ENCODE data around the gene SH3PXD2A.

Gene SH3PXD2A

DNA sequence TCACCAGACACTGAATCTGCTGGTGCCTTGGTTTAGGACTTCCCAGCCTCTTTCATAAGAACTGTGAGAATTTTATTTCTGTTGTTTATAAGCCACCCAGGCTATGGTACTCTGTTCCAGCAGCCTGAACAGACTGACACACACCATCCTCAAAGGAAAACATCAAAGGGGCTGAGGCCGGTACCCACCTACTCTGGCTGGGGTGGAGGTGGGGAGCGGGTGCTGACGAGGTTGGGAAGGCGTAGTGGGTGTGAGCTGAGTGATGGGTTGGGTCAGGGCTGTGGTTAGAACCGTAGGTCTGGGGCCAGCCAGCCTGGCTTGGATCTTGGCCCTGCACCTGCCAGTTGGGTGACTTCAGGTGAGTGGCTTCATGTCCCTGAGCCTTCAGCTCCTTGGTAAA, 136.3 kb downstream of the SH3PXD2A start:
- DNase-seq, result no peak

DNA sequence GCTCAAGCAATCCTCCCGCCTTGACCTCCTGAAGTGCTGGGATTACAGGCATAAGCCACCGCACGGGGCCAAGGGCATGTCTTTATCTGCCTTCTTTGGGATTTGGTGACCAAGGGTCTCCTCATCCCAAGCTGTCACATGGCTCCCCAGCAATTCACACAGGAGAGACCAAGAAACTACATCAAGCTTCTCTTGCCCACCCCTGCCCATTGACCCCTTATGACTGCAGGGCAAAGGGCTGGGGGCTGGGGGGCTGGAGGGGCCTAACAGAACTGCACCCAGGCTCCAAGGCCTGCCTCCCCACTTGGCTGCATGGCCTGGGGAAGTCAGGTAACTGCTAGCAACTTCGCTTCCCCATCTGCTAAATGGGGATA, 137.1 kb downstream of the SH3PXD2A start:
- DNase-seq, result no peak

DNA sequence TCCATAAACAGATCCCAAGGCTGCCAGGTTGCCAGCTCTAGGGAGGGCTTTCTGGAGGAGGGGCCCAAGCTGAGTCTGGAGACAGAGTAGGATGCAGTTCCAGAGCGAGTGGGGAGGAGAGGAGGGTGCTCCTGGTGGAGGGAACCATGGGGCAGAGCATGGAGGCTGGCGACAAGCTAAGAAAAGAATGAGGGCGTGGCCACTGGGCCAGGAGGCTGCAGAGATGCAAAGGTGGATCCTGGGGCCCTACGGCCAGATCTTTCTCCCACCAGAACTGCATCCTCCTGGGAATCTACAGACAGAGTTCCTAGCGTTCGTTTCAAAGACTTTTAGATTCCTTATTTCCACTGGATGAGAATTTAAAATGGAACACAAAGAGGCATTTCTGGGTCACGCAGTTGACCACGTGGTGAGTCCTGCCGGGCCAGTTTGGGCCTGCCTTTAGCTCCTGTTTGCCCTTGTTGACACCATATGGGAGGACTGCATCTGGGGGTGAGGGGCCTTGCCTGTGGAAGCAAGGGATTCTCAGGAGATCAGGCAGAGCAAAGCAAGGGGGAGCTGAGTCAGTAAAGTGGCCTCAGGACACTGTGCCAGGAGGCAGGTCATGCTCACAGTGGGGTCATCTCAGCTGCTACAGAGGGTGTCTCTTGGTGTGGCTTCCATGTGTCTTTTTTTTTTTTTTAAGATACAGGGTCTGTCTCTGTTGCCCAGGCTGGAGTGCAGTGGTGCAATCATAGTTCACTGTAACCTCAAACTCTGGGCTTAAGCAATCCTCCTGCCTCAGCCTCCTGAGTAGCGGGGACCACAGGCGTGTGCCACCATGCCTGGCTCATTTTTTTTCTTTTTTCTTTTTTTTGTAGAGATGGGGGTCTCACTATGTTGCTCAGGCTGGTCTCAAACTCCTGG, 137.8 kb downstream of the SH3PXD2A start:
- no peak for DNase-seq

DNA sequence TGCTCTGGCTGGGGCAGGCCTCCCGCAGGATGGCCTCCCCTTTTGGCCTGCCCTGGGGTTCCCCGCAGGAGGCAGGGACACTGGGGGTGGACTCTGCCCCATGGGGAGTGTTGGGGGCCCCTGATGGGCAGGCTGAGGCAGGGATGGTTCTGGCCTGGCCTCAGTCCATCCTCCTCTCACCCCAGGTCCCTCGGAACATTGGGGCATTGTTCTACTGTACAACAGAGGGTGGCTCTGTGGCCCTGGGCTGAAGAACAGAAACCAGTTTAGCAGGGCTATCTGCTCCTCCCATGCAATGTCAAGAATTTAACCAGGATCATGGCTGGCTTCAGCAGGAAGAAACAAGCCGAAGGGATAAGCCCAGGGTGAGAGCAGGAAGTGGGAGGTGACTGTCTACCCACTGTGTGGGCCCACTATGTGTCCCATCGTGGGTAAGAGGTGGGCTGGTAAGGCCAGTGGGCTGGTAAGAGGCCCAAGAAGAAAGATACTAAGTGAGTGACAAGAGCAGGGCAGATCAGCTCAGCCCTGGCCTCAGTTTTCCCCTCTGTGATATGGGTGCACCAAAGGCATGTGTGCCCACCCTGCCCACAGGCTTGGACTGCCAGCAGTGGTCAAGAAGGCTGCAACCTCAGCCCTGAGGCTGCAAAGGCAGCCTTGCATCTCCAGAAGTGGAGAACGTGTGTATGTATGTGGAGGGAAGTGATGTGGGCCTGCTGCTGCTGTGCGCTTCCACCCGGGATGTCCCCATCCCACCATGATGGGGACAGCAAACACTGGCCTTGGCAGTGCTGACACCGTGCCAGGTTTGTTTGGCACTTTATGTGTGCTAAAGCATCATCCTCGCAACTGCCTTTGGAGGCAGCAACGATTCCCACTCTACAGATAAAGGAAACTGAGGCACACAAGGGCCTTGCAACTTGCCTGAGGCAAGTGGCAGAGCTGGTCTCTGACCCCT, 138.9 kb downstream of the SH3PXD2A start:
- DNase-seq, result no peak

DNA sequence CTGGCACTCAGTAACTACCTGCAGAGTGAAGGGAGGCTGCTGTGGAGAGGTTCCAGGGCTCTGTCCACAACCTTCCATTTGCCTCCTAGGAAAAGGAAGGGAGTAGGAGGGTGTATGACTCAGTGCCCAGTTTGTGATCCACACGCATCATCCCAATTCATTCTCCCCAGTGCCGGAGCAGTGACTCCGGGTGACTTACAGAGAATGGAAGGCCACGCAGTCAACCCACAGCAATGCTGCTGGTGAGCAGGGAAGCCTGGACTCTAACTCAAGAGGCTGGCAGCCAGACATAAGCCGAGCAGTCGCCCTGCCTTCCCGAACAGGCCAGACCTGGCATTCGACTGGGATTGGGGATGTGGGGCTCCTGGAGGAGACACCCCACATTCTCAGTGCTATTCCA, 139.9 kb downstream of the SH3PXD2A start:
- DNase-seq, result no peak

DNA sequence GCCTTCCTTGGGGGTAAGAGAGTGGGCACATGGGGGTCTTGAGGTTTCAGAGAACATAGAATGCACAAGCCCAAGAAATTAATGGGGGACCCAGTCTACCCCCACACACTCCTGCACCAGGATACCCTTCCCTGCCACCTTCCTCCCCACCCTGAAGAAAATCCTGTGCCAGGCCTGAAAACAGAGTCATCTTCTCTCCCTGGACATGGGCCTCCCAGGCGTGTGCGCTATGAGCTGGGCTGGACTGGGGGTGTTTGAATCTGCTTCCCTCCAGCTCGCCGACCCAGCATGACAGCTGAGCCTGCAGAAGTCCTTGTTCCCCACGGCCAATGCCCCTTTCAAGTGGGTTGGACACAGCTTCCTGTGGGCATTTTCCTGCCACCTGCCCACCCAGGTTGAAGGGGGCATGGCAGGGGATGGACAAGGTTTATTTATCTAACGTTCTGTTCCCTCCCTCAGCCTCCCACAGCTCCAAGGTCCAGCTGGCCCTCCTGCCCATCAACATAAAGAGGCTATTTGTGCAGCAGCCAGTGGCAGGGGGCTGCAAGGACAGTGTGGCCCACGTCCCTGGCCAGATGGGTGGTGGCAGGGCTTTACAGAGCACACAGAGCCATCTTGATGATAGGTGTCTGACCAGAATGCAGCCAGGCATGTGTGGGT, 141.0 kb downstream of the SH3PXD2A start:
- DNase-seq, result no peak

- no peak for DNase-seq
Measured at GRCh38 chr10:103713676-103714075, 141.7 kb downstream of the SH3PXD2A start.

DNA sequence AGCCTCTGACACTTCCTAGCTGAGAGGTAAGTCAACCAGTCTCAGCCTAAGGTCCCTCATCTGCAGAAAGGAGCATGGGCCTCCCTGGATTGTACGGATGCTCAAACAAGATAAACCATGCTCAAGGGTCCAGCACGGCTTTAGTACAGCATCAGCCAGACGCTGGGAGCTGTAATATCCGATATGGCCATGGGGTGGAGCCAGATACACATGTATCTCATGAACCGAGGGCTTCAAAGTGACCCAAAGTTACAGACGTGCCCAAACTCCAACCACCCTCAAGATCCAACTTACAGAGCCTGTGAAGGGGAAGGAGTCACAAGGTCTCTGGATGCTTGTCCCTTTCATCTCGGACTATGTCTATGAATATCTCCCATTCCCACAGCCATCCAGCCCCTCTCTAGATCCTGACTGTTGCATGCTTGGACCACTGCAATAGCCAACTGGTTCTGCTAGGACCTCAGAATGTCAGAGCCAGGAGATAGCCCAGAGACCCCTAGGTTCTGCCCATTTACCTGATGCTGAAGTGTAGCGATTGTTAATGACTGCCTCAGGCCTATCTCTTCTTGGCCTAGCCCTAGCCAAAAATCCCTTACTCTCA, 142.4 kb downstream of the SH3PXD2A start:
- DNase-seq, result peak; percentile 81

- no peak for DNase-seq
Measured at GRCh38 chr10:103712146-103712545, 143.2 kb downstream of the SH3PXD2A start.

DNA sequence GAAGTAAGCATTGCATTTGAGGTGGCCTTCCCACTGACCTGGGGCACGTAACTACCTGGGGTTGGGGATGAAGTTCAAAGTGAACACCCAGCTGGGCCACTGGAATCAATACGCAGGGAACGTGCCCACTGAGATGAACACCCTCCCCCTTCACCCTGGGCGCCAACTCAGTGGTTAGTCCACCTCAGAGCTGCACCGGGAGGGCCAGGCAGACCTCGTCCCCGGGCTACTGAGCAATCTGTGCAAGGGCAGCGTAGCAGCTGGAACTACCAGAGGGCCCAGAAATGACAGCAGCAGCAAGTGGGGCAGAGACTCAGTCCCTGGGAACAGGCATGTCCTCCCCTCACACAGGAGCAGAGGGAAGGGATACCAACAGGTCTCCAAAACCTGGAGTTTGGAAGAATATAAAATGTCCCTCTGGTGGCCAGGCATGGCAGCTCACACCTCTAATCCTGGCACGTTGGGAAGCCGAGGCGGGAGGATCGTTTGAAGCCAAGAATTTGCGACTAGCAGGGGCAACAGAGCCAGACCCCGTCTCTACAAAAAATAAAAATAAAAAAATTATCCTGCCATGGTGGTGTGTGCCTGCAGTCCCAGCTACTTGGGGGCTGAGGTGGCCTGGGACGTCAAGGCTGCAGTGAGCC, 143.9 kb downstream of the SH3PXD2A start:
- DNase-seq, result no peak

DNA sequence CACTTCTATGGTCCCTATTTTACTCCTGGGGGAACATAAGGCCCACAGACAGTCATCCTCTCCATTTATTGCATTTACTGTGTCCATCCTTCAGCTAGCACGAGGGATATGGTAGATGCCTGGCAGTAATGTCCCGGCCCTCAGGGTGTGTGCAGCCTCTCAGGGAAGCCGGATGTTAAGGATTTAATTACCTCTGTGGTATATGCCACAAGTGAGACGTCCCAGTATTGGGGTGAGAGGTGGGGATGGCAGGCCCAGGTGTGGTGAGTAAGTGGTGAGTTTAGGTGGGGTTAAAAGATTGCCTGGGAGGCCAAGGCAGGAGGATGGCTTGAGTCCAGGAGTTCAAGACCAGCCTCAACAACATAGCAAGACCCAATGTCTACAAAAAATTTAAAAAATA, 144.9 kb downstream of the SH3PXD2A start:
- no peak for DNase-seq

- DNase-seq, result no peak
Measured at GRCh38 chr10:103709341-103709920, 145.9 kb downstream of the SH3PXD2A start.

GRCh38 chr10:103708627-103709288, 146.6 kb downstream of the SH3PXD2A start:
- no peak for DNase-seq

- DNase-seq, result no peak
Measured at GRCh38 chr10:103707956-103708626, 147.3 kb downstream of the SH3PXD2A start.

DNA sequence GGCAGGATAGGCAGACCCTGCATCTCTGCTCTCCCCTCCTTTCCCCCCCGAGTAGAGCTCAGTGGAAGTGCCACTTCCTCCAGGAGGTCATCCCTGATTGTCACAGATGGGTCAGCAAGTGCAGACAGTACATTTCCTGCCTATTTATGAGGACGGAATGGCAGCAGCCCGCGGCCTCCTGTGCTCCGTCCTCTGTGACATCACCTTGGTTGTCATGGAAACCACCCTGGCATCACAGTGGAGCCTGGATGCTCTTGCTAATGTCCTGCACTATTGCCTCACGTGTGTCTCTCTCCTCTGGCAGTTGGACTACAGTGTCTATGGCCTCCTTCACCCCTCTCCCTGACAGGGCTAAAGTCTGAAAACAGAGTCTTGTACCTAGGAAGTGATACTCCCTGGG, 148.6 kb downstream of the SH3PXD2A start:
- DNase-seq, result no peak

GRCh38 chr10:103706047-103706446, 149.3 kb downstream of the SH3PXD2A start:
- DNase-seq, result no peak

GRCh38 chr10:103703941-103704919, 151.1 kb downstream of the SH3PXD2A start:
- no peak for DNase-seq

DNA sequence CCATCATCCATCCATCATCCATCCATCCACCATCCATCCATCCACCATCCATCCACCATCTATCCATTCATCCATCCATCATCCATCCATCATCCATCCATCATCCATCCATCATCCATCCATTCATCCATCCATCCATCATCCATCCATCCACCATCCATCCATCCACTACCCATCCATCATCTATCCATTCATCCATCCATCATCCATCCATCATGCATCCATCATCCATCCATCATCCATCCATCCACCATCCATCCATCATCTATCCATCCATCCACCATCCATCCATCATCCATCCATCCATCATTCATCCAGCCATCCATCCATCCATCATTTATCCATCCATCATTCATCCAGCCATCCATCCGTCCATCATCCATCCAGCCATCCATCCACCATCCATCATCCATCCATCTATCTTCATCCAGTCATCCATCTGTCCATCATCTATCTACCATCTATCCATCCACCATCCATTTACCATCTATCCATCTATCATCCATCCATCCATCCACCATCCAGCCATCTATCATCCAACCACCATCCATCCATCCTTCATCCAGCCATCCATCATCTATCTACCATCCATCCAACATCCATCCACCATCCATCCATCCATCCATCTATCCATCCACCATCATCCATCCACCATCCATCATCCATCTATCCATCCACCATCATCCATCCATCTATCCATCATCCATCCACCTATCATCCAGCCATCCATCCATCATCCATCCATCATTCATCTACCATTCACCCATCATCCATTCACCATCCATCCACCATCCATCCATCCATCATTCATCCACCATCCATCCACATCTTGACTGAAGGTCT, 153.8 kb downstream of the SH3PXD2A start:
- no peak for DNase-seq

DNA sequence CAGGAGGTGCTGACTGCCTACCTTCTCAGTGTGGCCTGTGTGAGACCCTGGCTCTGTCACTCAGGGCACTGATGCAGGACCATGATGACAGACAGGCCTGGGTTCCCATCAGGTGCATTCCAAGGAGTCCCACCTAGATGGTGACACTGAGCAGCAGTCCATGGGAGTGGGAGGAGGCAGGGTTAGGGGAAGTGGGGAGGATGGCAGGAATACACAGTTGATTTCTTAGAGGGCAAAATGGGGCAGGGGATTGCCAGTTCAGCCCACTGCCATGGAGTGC, 155.0 kb downstream of the SH3PXD2A start:
- DNase-seq, result no peak

Data from left hindlimb (tissue), 1 donor.